ENCODE data around the gene KCNIP2.
"Not testable (repeated sequence)": the region's sequence is repeated elsewhere in the genome, so short reads cannot be mapped to it uniquely, and the experiment has no call there.

KCNIP2 gene

GRCh38 chr10:101827919-101828600, 15.5 kb downstream of the KCNIP2 start:
- no peak for DNase-seq

DNA sequence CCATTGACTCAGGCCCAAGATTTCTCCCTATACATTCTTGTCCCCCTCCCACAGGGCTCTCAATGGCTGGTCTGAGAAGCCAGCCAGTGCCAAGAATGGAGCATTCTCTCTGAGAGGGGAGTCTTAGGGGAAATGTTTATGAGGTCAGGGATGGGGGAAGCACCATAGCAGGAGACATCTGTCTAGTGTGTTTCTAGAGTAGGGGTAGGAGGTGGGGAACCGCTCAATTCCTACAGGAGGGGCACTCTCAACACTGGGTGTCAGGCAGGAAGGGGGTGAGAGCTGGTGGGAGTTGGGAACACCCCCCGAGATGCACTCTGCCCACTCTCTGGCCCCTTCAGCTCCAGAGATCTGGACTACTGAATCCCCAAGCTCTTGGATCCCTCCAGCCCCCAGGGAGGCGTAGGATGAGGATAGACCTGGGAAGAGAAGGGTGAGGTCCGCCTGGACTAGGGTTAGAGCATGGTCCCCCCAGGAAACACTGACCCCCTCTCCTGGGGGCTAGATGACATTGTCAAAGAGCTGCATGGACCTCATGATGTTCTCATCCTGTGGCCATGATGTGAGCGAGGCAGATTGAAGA, 16.7 kb downstream of the KCNIP2 start:
- DNase-seq, result no peak

- no peak for DNase-seq
These were observed 18.9 kb downstream of the KCNIP2 start for GRCh38 chr10:101824736-101825135.

DNA sequence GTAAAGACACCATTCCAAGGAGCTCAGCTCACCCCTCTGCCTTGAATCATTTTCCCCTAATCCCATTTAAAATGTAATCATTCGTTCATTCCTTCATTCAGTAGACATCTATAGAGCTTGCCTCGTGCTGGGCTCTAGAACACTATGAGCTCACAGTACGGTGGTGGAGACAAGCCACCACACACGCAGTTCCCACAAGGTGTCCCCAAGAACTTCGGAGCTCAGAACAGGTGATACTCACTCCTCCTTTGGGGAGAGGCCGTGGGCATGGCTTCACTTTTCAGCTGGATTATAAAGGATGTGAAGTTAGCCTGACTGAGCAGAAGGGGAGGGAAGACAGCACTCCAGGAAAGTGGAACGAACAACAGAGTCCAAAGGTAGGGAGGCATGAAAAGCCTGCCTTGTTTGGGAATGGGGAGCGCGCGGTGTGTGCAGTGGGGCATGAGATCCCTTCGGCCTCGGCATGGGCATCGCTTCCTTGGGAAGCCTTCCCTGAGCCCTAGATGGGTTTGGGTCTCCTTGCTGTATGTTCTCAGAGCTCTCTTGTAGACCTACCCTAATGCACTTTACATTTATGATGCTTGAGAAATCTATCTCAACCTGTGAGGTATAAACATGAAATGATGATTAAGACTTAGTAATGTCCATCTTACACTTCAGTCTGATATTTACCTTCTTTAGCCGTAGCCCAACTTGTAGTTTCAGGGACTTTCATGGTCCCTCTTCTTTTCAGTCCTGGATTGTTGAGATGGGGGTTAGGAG, 24.5 kb downstream of the KCNIP2 start:
- no peak for DNase-seq

DNA sequence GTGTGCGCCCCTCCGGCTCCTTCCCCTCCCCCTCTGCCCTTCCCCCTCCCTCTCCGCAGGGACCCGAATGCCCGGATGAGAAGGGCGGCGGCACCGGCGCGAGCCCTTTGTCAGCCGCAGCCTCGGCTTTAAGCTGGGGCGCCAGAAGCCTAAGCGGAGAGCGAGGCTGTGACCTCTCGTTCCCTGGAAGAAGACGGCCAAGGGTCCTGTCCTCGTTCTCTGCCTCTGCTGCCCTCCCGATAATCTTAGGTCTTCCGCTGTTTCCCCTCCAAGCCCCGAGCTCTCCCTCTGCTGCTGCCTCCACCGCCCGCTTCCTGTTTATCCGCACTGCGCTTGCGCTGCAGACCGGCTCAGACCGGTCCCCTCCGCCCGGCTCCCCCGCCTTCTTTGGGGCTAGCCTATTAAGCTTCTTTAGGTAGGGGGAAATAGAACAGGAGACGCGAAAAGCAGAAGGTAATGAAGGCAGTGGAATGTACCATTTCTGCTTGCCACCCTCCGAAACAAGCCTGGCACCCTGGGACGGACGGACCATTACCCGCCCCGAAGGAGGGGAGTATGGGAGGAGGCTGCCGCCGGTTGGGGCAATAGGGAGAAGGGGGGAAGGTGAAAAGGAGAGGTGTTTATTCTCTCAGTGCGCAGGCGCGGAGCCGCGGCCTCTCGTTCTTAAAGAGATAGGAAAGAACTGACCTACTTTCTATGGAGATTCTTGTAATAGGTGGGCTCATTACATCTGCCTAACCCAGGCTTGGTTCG, 25.3 kb downstream of the KCNIP2 start, which contains the start of gene OGA:
TSS of gene OGA (minus strand) at position 326 of the 753 bp plus-strand sequence. CDS start 422 bp downstream, outside the sequence.
- peak; percentile 99 for DNase-seq

GRCh38 chr10:101817337-101818118, 26.1 kb downstream of the KCNIP2 start:
- peak; percentile 93 for DNase-seq

- DNase-seq, result no peak
These were observed 26.7 kb downstream of the KCNIP2 start for GRCh38 chr10:101816913-101817336.

GRCh38 chr10:101816376-101816775, 27.2 kb downstream of the KCNIP2 start:
- DNase-seq, result no peak

DNA sequence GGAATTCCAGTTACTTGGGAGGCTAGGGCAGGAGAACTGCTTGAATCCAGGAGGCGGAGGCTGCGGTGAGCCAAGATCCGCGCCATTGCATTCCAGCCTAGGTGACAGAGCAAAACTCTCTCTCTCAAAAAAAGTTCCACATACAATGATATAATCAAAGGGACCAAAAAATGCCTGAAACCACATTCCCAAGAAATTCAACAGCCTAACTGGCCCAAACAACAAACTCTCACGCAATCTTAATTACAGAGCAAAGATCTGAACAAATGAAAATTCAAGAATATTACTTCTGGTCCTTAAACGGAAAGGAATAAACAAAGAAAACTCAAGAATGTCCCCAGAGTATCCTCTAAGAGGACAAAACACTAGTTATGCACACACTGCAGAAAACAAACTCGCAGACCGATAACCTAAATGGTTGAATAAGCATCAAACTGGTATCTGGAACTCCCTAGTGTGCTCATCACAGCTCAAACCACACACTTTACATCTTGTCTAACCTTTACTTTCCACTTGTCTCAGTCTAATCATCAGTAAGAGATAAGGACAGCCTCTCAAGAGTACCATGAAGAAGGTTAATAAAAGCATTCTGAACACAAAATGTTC, 29.0 kb downstream of the KCNIP2 start:
- peak; percentile 28 for DNase-seq

DNA sequence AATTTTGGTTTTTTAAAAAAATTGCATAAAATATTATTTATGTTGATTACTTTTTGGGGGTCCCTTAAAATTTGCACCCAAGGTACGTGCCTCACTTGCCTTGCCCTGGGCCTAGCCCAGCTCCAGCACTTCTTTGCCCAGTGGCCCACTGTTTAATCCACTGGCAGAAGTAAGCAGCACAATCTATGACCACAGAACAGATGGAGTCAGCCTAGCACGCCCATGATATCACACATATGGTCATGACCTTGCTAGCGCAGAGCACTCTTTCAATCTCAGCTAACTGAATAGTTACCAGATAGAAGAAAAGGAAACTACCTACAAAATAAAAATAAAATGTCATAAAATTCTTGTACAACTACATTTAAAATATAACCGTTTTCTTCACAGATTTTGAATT, 31.0 kb downstream of the KCNIP2 start:
- DNase-seq, result no peak

GRCh38 chr10:101807158-101807557, 36.4 kb downstream of the KCNIP2 start:
- no peak for DNase-seq

DNA sequence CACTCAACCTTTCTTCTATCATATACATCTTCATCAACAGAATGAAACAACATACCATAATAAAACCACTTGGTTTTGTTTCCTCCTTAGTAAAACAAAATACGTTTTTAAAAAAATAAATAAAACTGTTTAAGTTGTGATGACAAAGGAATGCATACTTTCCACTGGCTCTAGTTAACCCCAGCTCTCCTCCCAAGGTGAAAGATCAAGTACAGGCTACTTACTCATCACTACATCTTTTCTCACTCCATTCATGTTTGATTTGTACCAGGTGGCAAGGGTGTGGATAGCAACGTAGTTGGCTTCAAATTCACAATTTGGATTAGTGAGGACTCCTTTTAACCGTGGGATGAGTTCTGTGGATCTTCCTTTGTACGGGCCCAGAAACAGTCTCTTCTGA, 40.1 kb downstream of the KCNIP2 start:
- peak; percentile 42 for DNase-seq

DNA sequence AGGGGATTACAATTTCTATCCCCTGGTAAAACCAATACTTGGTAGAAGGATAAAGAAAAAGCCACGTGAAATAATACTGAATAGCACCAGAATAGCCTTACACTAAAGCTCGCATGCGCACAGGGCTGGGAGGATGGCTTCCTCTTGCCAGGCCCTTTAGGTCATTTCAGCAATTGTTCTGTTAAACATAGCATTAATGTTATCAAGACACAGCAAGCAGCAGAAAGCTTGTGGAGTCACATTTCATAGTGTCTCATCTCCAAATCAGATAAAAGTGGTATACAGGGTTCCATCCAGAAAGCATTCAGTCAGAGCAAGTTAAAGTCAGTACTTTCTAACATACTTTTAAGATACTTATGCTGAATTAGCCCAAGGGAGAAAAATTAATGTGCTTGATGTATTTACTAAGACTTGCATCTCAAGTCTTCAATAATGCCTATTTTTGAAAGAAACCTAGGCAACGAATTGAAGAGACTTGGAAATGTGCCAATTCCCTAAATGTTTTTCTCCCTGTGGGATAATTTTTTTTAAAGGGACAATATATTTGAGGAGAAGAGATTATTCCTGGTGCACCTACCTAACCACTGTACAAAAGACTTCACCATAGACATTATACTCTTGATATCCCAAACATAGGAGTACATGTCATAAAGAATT, 46.1 kb downstream of the KCNIP2 start:
- DNase-seq, result no peak

GRCh38 chr10:101793526-101793925, 50.1 kb downstream of the KCNIP2 start:
- DNase-seq, result no peak

GRCh38 chr10:101789686-101790085, 53.9 kb downstream of the KCNIP2 start:
- no peak for DNase-seq

DNA sequence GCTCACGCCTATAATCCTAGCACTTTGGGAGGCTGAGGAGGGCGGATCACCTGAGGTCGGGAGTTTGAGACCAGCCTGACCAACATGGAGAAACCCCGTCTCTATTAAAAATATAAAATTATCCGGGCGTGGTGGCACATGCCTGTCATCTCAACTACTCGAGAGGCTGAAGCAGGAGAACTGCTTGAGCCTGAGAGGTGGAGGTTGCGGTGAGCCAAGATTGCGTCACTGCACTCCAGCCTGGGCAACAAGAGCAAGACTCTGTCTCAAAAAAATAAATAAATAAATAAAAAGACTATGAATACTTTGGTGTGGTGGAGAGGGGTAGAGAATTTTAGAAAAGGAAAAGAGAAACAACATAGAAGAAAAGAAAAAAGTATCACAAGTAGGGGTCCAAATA, 54.4 kb downstream of the KCNIP2 start:
- DNase-seq, result not testable (repeated sequence)

DNA sequence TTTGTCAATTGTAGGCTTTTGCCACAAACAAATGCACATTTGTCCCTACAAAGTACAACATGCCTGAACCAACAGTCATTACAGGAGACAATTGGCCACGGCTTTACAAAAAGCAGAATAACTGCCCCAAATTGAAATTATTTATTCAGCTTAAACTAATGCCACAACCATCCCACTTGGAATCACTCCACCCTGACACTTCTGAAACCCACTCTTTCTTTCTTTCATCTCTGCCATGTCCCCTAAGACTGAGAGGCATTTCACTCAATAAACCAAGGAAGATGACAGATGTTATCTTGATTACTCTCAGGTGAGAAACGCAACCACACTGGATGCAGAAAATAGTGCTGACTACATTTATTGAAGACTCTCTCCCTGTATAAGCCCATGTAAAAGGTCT, 57.8 kb downstream of the KCNIP2 start:
- no peak for DNase-seq

DNA sequence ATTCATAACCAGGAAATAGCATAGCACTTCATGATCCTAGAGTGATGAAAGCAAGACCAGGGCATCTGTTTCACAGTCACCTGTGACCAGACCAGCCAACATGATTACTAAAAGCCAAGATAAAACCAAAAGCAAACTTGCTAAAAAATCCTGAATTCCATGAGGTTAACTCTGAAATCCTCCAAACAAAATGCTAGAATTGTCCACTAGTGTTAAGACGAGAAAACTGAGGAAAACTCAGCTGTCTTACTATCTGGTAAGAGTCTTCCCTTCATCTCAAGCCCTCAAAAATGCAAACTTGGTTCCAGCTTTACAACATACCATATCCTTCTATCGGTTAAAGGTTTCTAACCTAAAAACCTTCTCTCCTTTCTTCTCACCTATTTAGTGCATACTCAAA, 59.0 kb downstream of the KCNIP2 start:
- no peak for DNase-seq

DNA sequence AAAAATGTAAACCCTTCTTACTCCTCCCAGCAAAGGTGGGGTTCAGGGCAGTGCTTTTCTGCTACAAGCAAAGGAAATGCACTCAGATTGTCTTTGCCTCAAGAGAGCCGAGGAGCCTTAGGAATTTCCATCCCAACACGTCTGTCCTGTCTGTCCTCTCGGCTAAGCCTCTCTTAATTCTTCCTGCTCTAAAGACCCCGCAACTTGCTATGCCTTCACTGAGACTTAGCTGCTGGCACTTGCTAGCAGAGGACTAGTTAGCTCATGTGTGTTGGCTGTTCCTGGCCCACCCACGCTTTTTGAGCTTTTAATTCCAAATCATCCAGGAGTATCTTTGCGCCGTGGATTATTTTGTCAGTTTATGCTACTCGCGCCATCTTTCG, 59.9 kb downstream of the KCNIP2 start:
- DNase-seq, result peak; percentile 38

- DNase-seq, result peak; percentile 83
These were observed 60.5 kb downstream of the KCNIP2 start, which contains the start of gene NPM3 for GRCh38 chr10:101782811-101783735. TSS of gene NPM3 (minus strand) at chr10:101783446. CDS start at chr10:101783390, 56 bp downstream.

Data from EL (cell line).